CD8-positive, alpha-beta memory T cell (primary cell): ENCODE measurements around the gene RASSF5. TPM values are rescaled to one million over a fixed set of nuclear protein-coding genes. Genes with fewer than 3 reads are reported as not detected.

Experiments used
- CTCF ChIA-PET: fragments of 350-600 bp; sonication (Branson Sonifier 250); formaldehyde crosslinking; loops from one replicate; lab custom pipeline; 2021; ENCODE audit warnings: antibody characterized with exemption; lab: Charles Lee
- POLR2A ChIA-PET: fragments of 350-600 bp; sonication (Branson Sonifier 250); formaldehyde crosslinking; loops from one replicate; lab custom pipeline; 2021; ENCODE audit warnings: antibody characterized with exemption; lab: Charles Lee
- DNase-seq, 5 donors: peaks; one replicate each; pipeline versions ENCODE4 v3.0.0 to v3.0.0-alpha.2; 2020 to 2022; ENCODE audit warnings: mixed read lengths in 1 of 5
- H3K27ac ChIP-seq: one replicate; pipeline ENCODE4 v1.7.0; 2013; ENCODE audit warnings: low read depth, mild to moderate bottlenecking, low read length, moderate library complexity
- H3K27me3 ChIP-seq: 2 replicates; pipeline ENCODE4 v1.7.0; 2013; ENCODE audit warnings: low read length, mild to moderate bottlenecking; ENCODE audit not compliant: insufficient read depth, poor library complexity, severe bottlenecking
- H3K36me3 ChIP-seq: 2 replicates; pipeline ENCODE4 v1.7.0; 2013; ENCODE audit warnings: mild to moderate bottlenecking, low read length, moderate library complexity; ENCODE audit not compliant: insufficient read depth
- H3K4me1 ChIP-seq: 2 replicates; pipeline ENCODE4 v1.7.0; 2013; ENCODE audit warnings: mild to moderate bottlenecking, low read length, moderate library complexity; ENCODE audit not compliant: insufficient read depth
- H3K4me3 ChIP-seq: 2 replicates; pipeline ENCODE4 v1.7.0; 2013; ENCODE audit warnings: mild to moderate bottlenecking, low read length
- H3K9me3 ChIP-seq: 2 replicates; pipeline ENCODE4 v1.7.0; 2013; ENCODE audit warnings: mild to moderate bottlenecking, low read length
- H3K27ac Mint-ChIP-seq, 8 donors: one replicate each; pipeline ENCODE4 v1.8.0; 2020 to 2021; ENCODE audit warnings: mixed read lengths in 8 of 8, mild to moderate bottlenecking in 6 of 8, inconsistent platforms in 3 of 8, moderate library complexity in 3 of 8
- H3K27me3 Mint-ChIP-seq, 2 donors: one replicate each; pipeline ENCODE4 v1.8.0; 2020 to 2021; ENCODE audit warnings: mixed read lengths in 2 of 2, mild to moderate bottlenecking in 1 of 2, moderate library complexity in 1 of 2
- H3K36me3 Mint-ChIP-seq, 3 donors: one replicate each; pipeline ENCODE4 v1.8.0; 2020 to 2021; ENCODE audit warnings: mixed read lengths in 3 of 3, inconsistent platforms in 1 of 3, mild to moderate bottlenecking in 1 of 3
- H3K4me1 Mint-ChIP-seq, 3 donors: one replicate each; pipeline ENCODE4 v1.8.0; 2020 to 2021; ENCODE audit warnings: mixed read lengths in 3 of 3, inconsistent platforms in 1 of 3, mild to moderate bottlenecking in 1 of 3
- H3K4me3 Mint-ChIP-seq, 7 donors: one replicate each; pipeline ENCODE4 v1.8.0; 2020 to 2021; ENCODE audit warnings: mixed read lengths in 7 of 7, mild to moderate bottlenecking in 6 of 7, moderate library complexity in 4 of 7, inconsistent platforms in 2 of 7
- H3K9me3 Mint-ChIP-seq, 5 donors: one replicate each; pipeline ENCODE4 v1.8.0; 2020 to 2022; ENCODE audit warnings: mixed read lengths in 5 of 5, mild to moderate bottlenecking in 3 of 5, moderate library complexity in 2 of 5, inconsistent platforms in 1 of 5
- polyA plus RNA-seq: library from polyadenylated mRNA; unstranded; fragments of 300-500 nt; fragmentation: Illumina TruSeq; gene quantifications from one replicate; pipeline ENCODE4 v1.2.3, GENCODE V29; 2021
- total RNA-seq, 2 experiments: library from RNA; stranded (reverse); gene quantifications; one replicate each; pipeline ENCODE4 v1.2.3, GENCODE V29; 2021

RASSF5 gene
- 100 to 1,000 TPM; 163 to 165 TPM for total RNA-seq
- polyA plus RNA-seq = 329 TPM

- Histone ChIP-seq H3K36me3 (no peaks in the 10 kb centered on the region), H3K4me1 (peaks cover 35% of the 10 kb centered on the region), H3K27ac (peak within 1 kb of the TSS; percentile 2), H3K4me3 (peak within 1 kb of the TSS; percentile 55), H3K9me3 (no peaks in the 10 kb centered on the region), H3K27me3 (peaks cover 17% of the 10 kb centered on the region)
- Mint-ChIP-seq H3K27ac (peak within 1 kb of the TSS in 7 of 8 donors; percentile 17 to 76 (median 35)), H3K27me3 (peaks cover 12 to 22% of the 10 kb centered on the region in 2 donors), H3K4me1 (peaks cover 34 to 56% (median 48%) of the 10 kb centered on the region in 3 donors), H3K9me3 (no peaks in the 10 kb centered on the region), H3K36me3 (peaks cover 0 to 2% (median 0%) of the 10 kb centered on the region in 3 donors), H3K4me3 (peak within 1 kb of the TSS; percentile 81 to 90 (median 84))
- POLR2A ChIA-PET = interaction anchor here (0.7 to 0.9 kb wide), 2 partner anchors 37 to 82 kb away, joined by 3 to 6 read pairs; partner anchors contain the start of gene IKBKE
- peak; percentile 65 to 84 (median 74) for DNase-seq
- CTCF ChIA-PET = interaction anchor here (1.0 to 2.8 kb wide), 7 partner anchors 14 to 181 kb away, joined by 3 to 9 read pairs (median 6); partner anchors contain the start of gene IKBKE
Measured at GRCh38 chr1:206507284-206508129, at the start of gene RASSF5. TSS of gene RASSF5 (plus strand) at chr1:206507531. CDS start at chr1:206507603, 72 bp downstream.

DNA sequence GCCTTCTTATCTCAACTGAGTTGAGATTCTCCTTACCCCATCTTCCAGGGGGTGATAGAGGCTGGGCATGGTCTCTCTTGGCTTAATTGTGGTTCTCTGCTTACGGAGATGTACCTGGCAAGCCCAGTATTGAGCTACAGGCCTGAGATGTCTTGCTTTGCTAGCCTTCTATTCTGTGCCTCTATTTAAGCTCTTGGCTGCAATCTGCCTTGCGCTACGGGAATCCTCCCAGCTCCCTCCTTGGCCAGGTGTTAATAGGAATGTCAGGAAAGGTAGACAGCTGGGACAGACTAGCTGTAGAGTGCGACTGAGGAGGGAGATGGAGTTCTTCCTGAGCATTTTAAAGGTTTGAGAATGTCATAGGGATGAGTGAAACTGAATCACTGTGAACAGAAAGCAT, 47.6 kb upstream of the RASSF5 start:
- Histone ChIP-seq H3K27ac (no peak overlapping the region), H3K9me3 (no peaks in the 10 kb centered on the region), H3K4me1 (peaks cover 13% of the 10 kb centered on the region), H3K4me3 (no peak overlapping the region), H3K36me3 (no peaks in the 10 kb centered on the region), H3K27me3 (no peaks in the 10 kb centered on the region)
- peaks cover 1 to 11% (median 9%) of the 10 kb centered on the region in 3 donors for H3K4me1 Mint-ChIP-seq
- no peak overlapping the region for H3K4me3 Mint-ChIP-seq
- peak overlapping the region in 2 of 8 donors; percentile 16 to 25 for H3K27ac Mint-ChIP-seq
- peaks cover 0 to 10% (median 7%) of the 10 kb centered on the region in 3 donors for H3K36me3 Mint-ChIP-seq
- no peaks in the 10 kb centered on the region for H3K9me3 Mint-ChIP-seq
- DNase-seq = no peak
- ChIA-PET CTCF (interaction anchor here (4.3 to 9.8 kb wide), 2 partner anchors 11 to 20 kb away, joined by 50 to 95 read pairs; partner anchors contain the start of gene IKBKE), POLR2A (no interaction called here)
- H3K27me3 Mint-ChIP-seq = no peaks in the 10 kb centered on the region

- no peak overlapping the region for H3K4me3 ChIP-seq
- H3K27ac ChIP-seq = no peak overlapping the region
- H3K27ac Mint-ChIP-seq = peak overlapping the region in 1 of 8 donors; percentile 39
- no peak for DNase-seq
- no peaks in the 10 kb centered on the region for H3K27me3 Mint-ChIP-seq
- ChIA-PET CTCF (interaction anchor here (0.9 to 9.8 kb wide), 9 partner anchors 8 to 204 kb away, joined by 3 to 95 read pairs (median 8); partner anchors contain the start of gene IKBKE), POLR2A (no interaction called here)
- peaks cover 5 to 19% (median 18%) of the 10 kb centered on the region in 3 donors for H3K4me1 Mint-ChIP-seq
- H3K4me3 Mint-ChIP-seq = no peak overlapping the region
- peaks cover 0 to 3% (median 1%) of the 10 kb centered on the region in 3 donors for H3K36me3 Mint-ChIP-seq
- H3K36me3 ChIP-seq = no peaks in the 10 kb centered on the region
- H3K4me1 ChIP-seq = peaks cover 23% of the 10 kb centered on the region
- no peaks in the 10 kb centered on the region for H3K9me3 Mint-ChIP-seq
- H3K9me3 ChIP-seq = no peaks in the 10 kb centered on the region
- no peaks in the 10 kb centered on the region for H3K27me3 ChIP-seq
Measured at GRCh38 chr1:206460836-206461426, 46.4 kb upstream of the RASSF5 start.

- Mint-ChIP-seq H3K27ac (peak overlapping the region in 3 of 8 donors; percentile 49 to 87 (median 67)), H3K27me3 (no peaks in the 10 kb centered on the region), H3K4me1 (peaks cover 12 to 28% (median 25%) of the 10 kb centered on the region in 3 donors), H3K4me3 (no peak overlapping the region), H3K9me3 (no peaks in the 10 kb centered on the region), H3K36me3 (peaks cover 0 to 3% (median 1%) of the 10 kb centered on the region in 3 donors)
- H3K9me3 ChIP-seq = no peaks in the 10 kb centered on the region
- no peak overlapping the region for H3K27ac ChIP-seq
- CTCF ChIA-PET = interaction anchor here (0.7 to 9.8 kb wide), 17 partner anchors 9 to 253 kb away, joined by 3 to 95 read pairs (median 5); partner anchors contain the start of genes EIF2D and IKBKE
- DNase-seq = peak; percentile 47 to 77 (median 55)
- no peak overlapping the region for H3K4me3 ChIP-seq
- no peaks in the 10 kb centered on the region for H3K36me3 ChIP-seq
- POLR2A ChIA-PET = interaction anchor here (0.5 kb wide), 1 partner anchor 166 kb away, joined by 4 read pairs; no protein-coding TSS in a partner anchor
- peaks cover 32% of the 10 kb centered on the region for H3K4me1 ChIP-seq
- H3K27me3 ChIP-seq = no peaks in the 10 kb centered on the region
Measured at GRCh38 chr1:206461602-206462455, 45.5 kb upstream of the RASSF5 start.

DNA sequence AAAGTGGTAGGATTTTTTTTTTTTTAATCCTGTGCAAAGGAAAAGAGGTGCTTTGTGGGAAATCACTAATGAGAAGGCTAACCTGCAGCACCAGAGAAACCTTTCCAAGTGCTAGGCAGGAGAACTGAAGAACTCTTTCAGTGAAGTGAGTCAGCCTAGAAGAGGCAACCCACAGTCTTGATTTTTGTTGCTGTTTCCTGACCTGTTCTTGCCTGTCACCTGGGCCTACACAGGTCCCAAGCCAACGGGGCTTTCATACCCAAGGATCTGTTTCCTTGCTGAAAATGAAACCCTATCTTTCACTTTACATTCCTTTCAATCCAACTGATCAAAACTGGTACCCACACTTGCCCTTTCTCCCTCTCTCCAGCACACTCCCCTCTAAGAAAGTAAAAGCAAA, 44.2 kb upstream of the RASSF5 start:
- no peaks in the 10 kb centered on the region for H3K9me3 ChIP-seq
- DNase-seq = no peak
- no peaks in the 10 kb centered on the region for H3K27me3 Mint-ChIP-seq
- H3K27me3 ChIP-seq = no peaks in the 10 kb centered on the region
- H3K4me3 ChIP-seq = no peak overlapping the region
- H3K4me1 Mint-ChIP-seq = peaks cover 23 to 41% (median 35%) of the 10 kb centered on the region in 3 donors
- H3K27ac Mint-ChIP-seq = peak overlapping the region in 5 of 8 donors; percentile 2 to 60 (median 51)
- no peaks in the 10 kb centered on the region for H3K36me3 ChIP-seq
- peaks cover 0 to 3% (median 1%) of the 10 kb centered on the region in 3 donors for H3K36me3 Mint-ChIP-seq
- H3K4me3 Mint-ChIP-seq = no peak overlapping the region
- H3K9me3 Mint-ChIP-seq = no peaks in the 10 kb centered on the region
- POLR2A ChIA-PET = no interaction called here
- CTCF ChIA-PET = interaction anchor here (1.1 to 9.8 kb wide), 4 partner anchors 7 to 251 kb away, joined by 3 to 95 read pairs (median 26); partner anchors contain the start of gene IKBKE
- H3K27ac ChIP-seq = no peak overlapping the region
- H3K4me1 ChIP-seq = peaks cover 45% of the 10 kb centered on the region

DNA sequence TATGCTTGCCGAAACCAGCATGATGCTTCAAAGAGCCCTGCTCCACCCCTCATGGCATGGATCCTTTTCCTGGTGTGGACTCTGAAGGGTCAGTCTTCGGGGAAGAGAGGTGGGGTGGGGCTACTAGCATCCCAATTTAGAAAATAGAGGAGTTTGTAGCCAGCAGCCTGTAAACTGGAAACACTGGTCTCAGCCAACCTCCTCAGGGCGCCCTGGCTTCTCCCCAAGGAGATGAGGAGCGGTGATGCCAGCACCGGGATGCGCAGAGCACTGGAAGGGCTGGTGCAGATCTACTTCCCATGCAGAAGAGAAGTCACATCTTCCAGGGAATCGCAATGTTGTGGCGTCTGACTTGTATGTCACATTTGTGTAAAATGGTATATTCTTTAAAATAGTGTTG, 43.4 kb upstream of the RASSF5 start:
- H3K36me3 Mint-ChIP-seq = peaks cover 0 to 3% (median 1%) of the 10 kb centered on the region in 3 donors
- POLR2A ChIA-PET = no interaction called here
- Histone ChIP-seq H3K4me3 (no peak overlapping the region), H3K9me3 (no peaks in the 10 kb centered on the region), H3K4me1 (peaks cover 53% of the 10 kb centered on the region), H3K36me3 (no peaks in the 10 kb centered on the region), H3K27ac (no peak overlapping the region), H3K27me3 (no peaks in the 10 kb centered on the region)
- no peaks in the 10 kb centered on the region for H3K27me3 Mint-ChIP-seq
- no peak overlapping the region for H3K4me3 Mint-ChIP-seq
- CTCF ChIA-PET = interaction anchor here (1.1 to 9.8 kb wide), 3 partner anchors 16 to 121 kb away, joined by 3 to 95 read pairs (median 3); no protein-coding TSS in a partner anchor
- peaks cover 31 to 49% (median 43%) of the 10 kb centered on the region in 3 donors for H3K4me1 Mint-ChIP-seq
- peak overlapping the region in 2 of 8 donors; percentile 2 to 19 for H3K27ac Mint-ChIP-seq
- no peaks in the 10 kb centered on the region for H3K9me3 Mint-ChIP-seq
- no peak for DNase-seq

DNA sequence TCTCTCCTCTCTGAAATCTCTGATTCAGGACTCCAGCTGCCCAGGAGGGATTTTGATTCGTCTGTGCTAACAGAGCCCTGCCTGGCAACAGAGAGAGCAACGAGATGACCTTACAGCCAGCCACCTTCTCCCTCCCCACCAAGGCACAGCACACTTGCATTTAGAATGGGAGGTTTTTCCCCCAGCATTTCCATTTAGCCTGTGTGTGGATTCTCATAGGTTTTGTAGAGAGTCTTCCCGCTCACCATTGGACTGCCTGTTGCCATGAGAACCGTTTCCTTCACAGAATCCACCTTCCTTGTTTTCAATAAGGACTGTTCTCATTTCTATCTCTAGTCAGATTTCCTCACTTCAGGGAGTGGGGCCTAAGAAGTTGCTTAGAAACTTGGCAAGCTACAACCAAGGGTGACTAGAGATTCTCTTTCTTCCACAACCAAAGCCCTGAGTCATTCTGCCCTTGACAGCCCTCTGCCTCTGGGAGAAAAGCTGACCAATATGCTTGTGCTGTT, 42.8 kb upstream of the RASSF5 start:
- no peak for DNase-seq
- peaks cover 36 to 55% (median 49%) of the 10 kb centered on the region in 3 donors for H3K4me1 Mint-ChIP-seq
- Histone ChIP-seq H3K36me3 (no peaks in the 10 kb centered on the region), H3K4me3 (no peak overlapping the region), H3K27me3 (no peaks in the 10 kb centered on the region), H3K27ac (no peak overlapping the region), H3K4me1 (peaks cover 59% of the 10 kb centered on the region), H3K9me3 (no peaks in the 10 kb centered on the region)
- H3K36me3 Mint-ChIP-seq = peaks cover 0 to 3% (median 1%) of the 10 kb centered on the region in 3 donors
- H3K4me3 Mint-ChIP-seq = no peak overlapping the region
- H3K27me3 Mint-ChIP-seq = no peaks in the 10 kb centered on the region
- ChIA-PET CTCF (interaction anchor here (1.2 to 9.8 kb wide), 2 partner anchors 15 to 121 kb away, joined by 3 to 95 read pairs; no protein-coding TSS in a partner anchor), POLR2A (no interaction called here)
- H3K27ac Mint-ChIP-seq = peak overlapping the region in 3 of 8 donors; percentile 19 to 86 (median 43)
- H3K9me3 Mint-ChIP-seq = no peaks in the 10 kb centered on the region
